Measurements from ENCODE around the gene FOXP2.
"Not testable (repeated sequence)": the region's sequence is repeated elsewhere in the genome, so short reads cannot be mapped to it uniquely, and the experiment has no call there.

Gene FOXP2

GRCh38 chr7:114539575-114539974 lies 125.0 kb downstream of the FOXP2 start:
- DNase-seq (ENCODE audit: low spot score in 2 of 2): peak; percentile 22 to 25
- in situ Hi-C loops (cut with MboI; ENCODE audit: low sequenced_read_pairs): no loop called here
- H3K4me1 ChIP-seq: no peaks in the 10 kb centered on the region; the same call in 1 of the 2 replicates
- no peak overlapping the region for H3K4me3 ChIP-seq
- no peaks in the 10 kb centered on the region for H3K36me3 ChIP-seq (replicated peaks)
- H3K27me3 ChIP-seq (ENCODE audit: low read depth): no peaks in the 10 kb centered on the region
- no peaks in the 10 kb centered on the region for H3K9me3 ChIP-seq

- H3K4me1 ChIP-seq: no peaks in the 10 kb centered on the region; the same call in 1 of the 2 replicates
- in situ Hi-C loops (cut with MboI; ENCODE audit: low sequenced_read_pairs): no loop called here
- H3K4me3 ChIP-seq: no peak overlapping the region
- H3K9me3 ChIP-seq: no peaks in the 10 kb centered on the region
- no peaks in the 10 kb centered on the region for H3K27me3 ChIP-seq (ENCODE audit: low read depth)
- H3K36me3 ChIP-seq (replicated peaks): no peaks in the 10 kb centered on the region
- no peak for DNase-seq (ENCODE audit: low spot score in 2 of 2)
Measured at GRCh38 chr7:114540291-114540690, 125.7 kb downstream of the FOXP2 start.

GRCh38 chr7:114547346-114547745 lies 132.7 kb downstream of the FOXP2 start:
- H3K27me3 ChIP-seq (ENCODE audit: low read depth); H3K9me3 ChIP-seq; H3K36me3 ChIP-seq (replicated peaks); DNase-seq (ENCODE audit: low spot score in 2 of 2); H3K4me3 ChIP-seq; in situ Hi-C loops (cut with MboI; ENCODE audit: low sequenced_read_pairs); H3K4me1 ChIP-seq: not testable (repeated sequence)

GRCh38 chr7:114548081-114548980 lies 133.7 kb downstream of the FOXP2 start:
- Histone ChIP-seq H3K9me3 (no peaks in the 10 kb centered on the region), H3K27me3 (ENCODE audit: low read depth) (no peaks in the 10 kb centered on the region), H3K4me3 (no peak overlapping the region), H3K4me1 (0 out of 2 replicates have a peak, but pooled peaks cover 4% of the 10 kb centered on the region), H3K36me3 (replicated peaks) (no peaks in the 10 kb centered on the region)
- in situ Hi-C loops (cut with MboI; ENCODE audit: low sequenced_read_pairs): no loop called here
- DNase-seq (ENCODE audit: low spot score in 2 of 2): no peak

- 0 out of 2 replicates have a peak, but pooled peaks cover 4% of the 10 kb centered on the region for H3K4me1 ChIP-seq
- no peaks in the 10 kb centered on the region for H3K36me3 ChIP-seq (replicated peaks)
- H3K27me3 ChIP-seq (ENCODE audit: low read depth): no peaks in the 10 kb centered on the region
- no peaks in the 10 kb centered on the region for H3K9me3 ChIP-seq
- no peak overlapping the region for H3K4me3 ChIP-seq
- in situ Hi-C loops (cut with MboI; ENCODE audit: low sequenced_read_pairs): no loop called here
- DNase-seq (ENCODE audit: low spot score in 2 of 2): no peak
Measured at GRCh38 chr7:114554781-114555537, 140.3 kb downstream of the FOXP2 start.

- Histone ChIP-seq H3K36me3 (replicated peaks) (no peaks in the 10 kb centered on the region), H3K4me1 (no peaks in the 10 kb centered on the region), H3K4me3 (no peak overlapping the region), H3K27me3 (ENCODE audit: low read depth) (no peaks in the 10 kb centered on the region), H3K9me3 (no peaks in the 10 kb centered on the region)
- DNase-seq (ENCODE audit: low spot score in 2 of 2): no peak
- in situ Hi-C loops (cut with MboI; ENCODE audit: low sequenced_read_pairs): no loop called here
Measured at GRCh38 chr7:114567416-114567815, 152.8 kb downstream of the FOXP2 start.

- DNase-seq (ENCODE audit: low spot score in 2 of 2): no peak
- H3K9me3 ChIP-seq: no peaks in the 10 kb centered on the region
- H3K4me3 ChIP-seq: no peak overlapping the region
- H3K36me3 ChIP-seq (replicated peaks): no peaks in the 10 kb centered on the region
- H3K4me1 ChIP-seq: no peaks in the 10 kb centered on the region
- no peaks in the 10 kb centered on the region for H3K27me3 ChIP-seq (ENCODE audit: low read depth)
- in situ Hi-C loops (cut with MboI; ENCODE audit: low sequenced_read_pairs): no loop called here
Measured at GRCh38 chr7:114569220-114569619, 154.6 kb downstream of the FOXP2 start.

GRCh38 chr7:114574384-114574783 lies 159.8 kb downstream of the FOXP2 start:
- Histone ChIP-seq H3K36me3 (replicated peaks) (no peaks in the 10 kb centered on the region; the same call in 1 of the 2 replicates), H3K4me3 (no peak overlapping the region), H3K27me3 (ENCODE audit: low read depth) (no peaks in the 10 kb centered on the region), H3K9me3 (no peaks in the 10 kb centered on the region), H3K4me1 (peaks cover 4% of the 10 kb centered on the region)
- in situ Hi-C loops (cut with MboI; ENCODE audit: low sequenced_read_pairs): no loop called here
- DNase-seq (ENCODE audit: low spot score in 2 of 2): no peak

GRCh38 chr7:114575098-114575497 lies 160.5 kb downstream of the FOXP2 start:
- Histone ChIP-seq H3K4me1 (peaks cover 4% of the 10 kb centered on the region), H3K4me3 (no peak overlapping the region), H3K27me3 (ENCODE audit: low read depth) (no peaks in the 10 kb centered on the region), H3K9me3 (no peaks in the 10 kb centered on the region), H3K36me3 (replicated peaks) (no peaks in the 10 kb centered on the region; the same call in 1 of the 2 replicates)
- in situ Hi-C loops (cut with MboI; ENCODE audit: low sequenced_read_pairs): no loop called here
- DNase-seq (ENCODE audit: low spot score in 2 of 2): no peak

- H3K4me1 ChIP-seq; H3K4me3 ChIP-seq; H3K36me3 ChIP-seq (replicated peaks); DNase-seq (ENCODE audit: low spot score in 2 of 2); in situ Hi-C loops (cut with MboI; ENCODE audit: low sequenced_read_pairs); H3K9me3 ChIP-seq; H3K27me3 ChIP-seq (ENCODE audit: low read depth): not testable (repeated sequence)
Measured at GRCh38 chr7:114580963-114581362, 166.3 kb downstream of the FOXP2 start.

GRCh38 chr7:114588506-114588905 lies 173.9 kb downstream of the FOXP2 start:
- H3K9me3 ChIP-seq: no peaks in the 10 kb centered on the region
- no peak for DNase-seq (ENCODE audit: low spot score in 2 of 2)
- peaks cover 5% of the 10 kb centered on the region; the same call in 1 of the 2 replicates for H3K4me1 ChIP-seq
- no peak overlapping the region for H3K4me3 ChIP-seq
- H3K27me3 ChIP-seq (ENCODE audit: low read depth): no peaks in the 10 kb centered on the region
- H3K36me3 ChIP-seq (replicated peaks): no peaks in the 10 kb centered on the region
- in situ Hi-C loops (cut with MboI; ENCODE audit: low sequenced_read_pairs): no loop called here

- H3K9me3 ChIP-seq: no peaks in the 10 kb centered on the region
- in situ Hi-C loops (cut with MboI; ENCODE audit: low sequenced_read_pairs): no loop called here
- H3K4me1 ChIP-seq: peaks cover 5% of the 10 kb centered on the region; the same call in 1 of the 2 replicates
- no peaks in the 10 kb centered on the region for H3K27me3 ChIP-seq (ENCODE audit: low read depth)
- H3K4me3 ChIP-seq: no peak overlapping the region
- no peaks in the 10 kb centered on the region for H3K36me3 ChIP-seq (replicated peaks)
- peak; percentile 29 to 59 for DNase-seq (ENCODE audit: low spot score in 2 of 2)
Measured at GRCh38 chr7:114589436-114589835, 174.8 kb downstream of the FOXP2 start.

GRCh38 chr7:114590298-114590697 lies 175.7 kb downstream of the FOXP2 start:
- no peak for DNase-seq (ENCODE audit: low spot score in 2 of 2)
- H3K4me1 ChIP-seq: peaks cover 5% of the 10 kb centered on the region; the same call in 1 of the 2 replicates

GRCh38 chr7:114598946-114599345 lies 184.3 kb downstream of the FOXP2 start:
- no peaks in the 10 kb centered on the region for H3K36me3 ChIP-seq (replicated peaks)
- no peaks in the 10 kb centered on the region for H3K9me3 ChIP-seq
- DNase-seq (ENCODE audit: low spot score in 2 of 2): peak in 1 of 2 experiments; percentile 23
- no peak overlapping the region for H3K4me3 ChIP-seq
- in situ Hi-C loops (cut with MboI; ENCODE audit: low sequenced_read_pairs): no loop called here
- no peaks in the 10 kb centered on the region for H3K27me3 ChIP-seq (ENCODE audit: low read depth)
- H3K4me1 ChIP-seq: peaks cover 4% of the 10 kb centered on the region; the same call in 1 of the 2 replicates

More at GRCh38 chr7:114590298-114590697, 175.7 kb downstream of the FOXP2 start:
- Histone ChIP-seq H3K27me3 (ENCODE audit: low read depth) (no peaks in the 10 kb centered on the region), H3K36me3 (replicated peaks) (no peaks in the 10 kb centered on the region), H3K4me3 (no peak overlapping the region), H3K9me3 (no peaks in the 10 kb centered on the region)
- in situ Hi-C loops (cut with MboI; ENCODE audit: low sequenced_read_pairs): no loop called here
